ENCODE measurements around the gene CHODL. TPM values are rescaled to one million over a fixed set of nuclear protein-coding genes. Genes with fewer than 3 reads are reported as not detected.
A peak's percentile ranks its signal among the peaks of the same experiment; 100 is the strongest.

CHODL gene, protein sequence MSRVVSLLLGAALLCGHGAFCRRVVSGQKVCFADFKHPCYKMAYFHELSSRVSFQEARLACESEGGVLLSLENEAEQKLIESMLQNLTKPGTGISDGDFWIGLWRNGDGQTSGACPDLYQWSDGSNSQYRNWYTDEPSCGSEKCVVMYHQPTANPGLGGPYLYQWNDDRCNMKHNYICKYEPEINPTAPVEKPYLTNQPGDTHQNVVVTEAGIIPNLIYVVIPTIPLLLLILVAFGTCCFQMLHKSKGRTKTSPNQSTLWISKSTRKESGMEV
- 0.32 TPM for polyA plus RNA-seq (2013, experiment 1 of 2; ENCODE audit: insufficient read length)
- polyA plus RNA-seq (2013, experiment 2 of 2; ENCODE audit: insufficient read length): 0.40 TPM

DNA sequence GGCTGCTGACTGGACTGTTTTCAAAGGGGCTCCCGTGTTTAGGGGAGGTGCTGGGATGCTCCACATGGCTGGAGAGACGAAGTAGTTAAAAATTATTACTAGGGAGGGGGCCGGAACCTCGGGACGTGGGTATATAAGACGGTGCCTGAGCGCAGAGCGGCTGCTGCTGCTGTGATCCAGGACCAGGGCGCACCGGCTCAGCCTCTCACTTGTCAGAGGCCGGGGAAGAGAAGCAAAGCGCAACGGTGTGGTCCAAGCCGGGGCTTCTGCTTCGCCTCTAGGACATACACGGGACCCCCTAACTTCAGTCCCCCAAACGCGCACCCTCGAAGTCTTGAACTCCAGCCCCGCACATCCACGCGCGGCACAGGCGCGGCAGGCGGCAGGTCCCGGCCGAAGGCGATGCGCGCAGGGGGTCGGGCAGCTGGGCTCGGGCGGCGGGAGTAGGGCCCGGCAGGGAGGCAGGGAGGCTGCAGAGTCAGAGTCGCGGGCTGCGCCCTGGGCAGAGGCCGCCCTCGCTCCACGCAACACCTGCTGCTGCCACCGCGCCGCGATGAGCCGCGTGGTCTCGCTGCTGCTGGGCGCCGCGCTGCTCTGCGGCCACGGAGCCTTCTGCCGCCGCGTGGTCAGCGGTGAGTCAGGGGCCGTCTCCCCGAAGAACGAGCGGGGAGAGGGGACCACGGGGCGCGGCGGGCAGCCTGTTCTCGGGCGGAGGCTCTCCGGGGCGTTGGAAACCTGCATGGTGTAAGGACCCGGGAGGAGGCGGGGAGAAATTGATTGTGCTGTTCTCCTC, at the start of gene CHODL:
TSS of gene CHODL (plus strand) at position 163 of the 793 bp plus-strand sequence. CDS start at position 554, 391 bp downstream.
- DNase-seq: no peak

DNA sequence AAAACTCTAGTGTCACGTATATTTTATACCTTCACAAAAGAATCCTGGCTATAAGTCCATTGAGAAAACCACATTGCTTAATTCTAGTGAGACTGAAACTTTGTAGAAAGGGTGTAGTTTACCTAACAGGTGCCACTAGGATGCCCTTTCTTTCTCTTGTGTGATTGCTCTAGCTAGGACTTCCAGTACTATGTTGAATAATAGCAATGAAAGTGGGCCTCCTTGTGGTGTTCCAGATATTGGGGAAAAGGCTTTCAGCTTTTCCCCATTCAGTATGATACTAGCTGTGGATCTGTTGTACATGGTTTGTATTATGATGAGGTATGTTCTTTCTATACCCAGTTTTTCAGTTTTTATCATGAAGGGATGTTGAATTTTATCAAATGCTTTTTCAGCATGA, 39.7 kb upstream of the CHODL start:
- DNase-seq: no peak

DNA sequence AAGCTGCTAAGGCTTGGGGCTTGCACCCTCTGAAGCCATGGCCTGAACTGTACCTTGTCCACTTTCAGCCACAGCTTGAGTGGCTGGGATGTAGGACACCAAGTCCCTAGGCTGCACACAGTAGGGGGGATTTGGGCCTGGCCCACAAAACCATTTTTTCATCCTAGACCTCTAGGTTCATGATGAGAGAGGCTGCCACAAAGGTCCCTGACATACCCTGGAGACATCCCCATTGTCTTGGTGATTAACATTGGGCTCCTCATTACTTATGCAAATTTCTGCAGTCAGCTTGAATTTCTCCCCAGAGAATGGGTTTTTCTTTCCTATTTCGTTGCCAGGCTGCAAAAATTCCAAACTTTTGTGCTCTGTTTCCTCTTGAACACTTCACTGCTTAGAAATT, 26.3 kb upstream of the CHODL start:
- DNase-seq: no peak

DNA sequence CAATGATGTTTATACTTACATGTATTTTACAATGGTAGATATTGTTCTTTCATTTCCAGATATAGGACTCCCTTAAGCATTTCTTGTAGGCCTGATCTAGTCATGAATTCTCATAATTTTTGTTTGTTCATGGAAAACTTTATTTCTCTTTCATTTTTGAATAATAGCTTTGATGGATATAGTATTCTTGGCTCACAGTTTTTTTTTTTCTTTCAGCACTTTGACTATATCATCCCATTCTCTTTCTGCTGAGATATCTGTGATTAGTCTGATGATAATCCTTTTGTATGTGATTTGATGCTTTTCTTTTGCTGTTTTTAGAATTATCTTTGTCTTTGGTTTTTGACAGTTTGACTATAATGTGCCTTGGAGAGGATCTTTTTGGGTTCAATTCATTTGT, 24.1 kb upstream of the CHODL start:
- no peak for DNase-seq

DNA sequence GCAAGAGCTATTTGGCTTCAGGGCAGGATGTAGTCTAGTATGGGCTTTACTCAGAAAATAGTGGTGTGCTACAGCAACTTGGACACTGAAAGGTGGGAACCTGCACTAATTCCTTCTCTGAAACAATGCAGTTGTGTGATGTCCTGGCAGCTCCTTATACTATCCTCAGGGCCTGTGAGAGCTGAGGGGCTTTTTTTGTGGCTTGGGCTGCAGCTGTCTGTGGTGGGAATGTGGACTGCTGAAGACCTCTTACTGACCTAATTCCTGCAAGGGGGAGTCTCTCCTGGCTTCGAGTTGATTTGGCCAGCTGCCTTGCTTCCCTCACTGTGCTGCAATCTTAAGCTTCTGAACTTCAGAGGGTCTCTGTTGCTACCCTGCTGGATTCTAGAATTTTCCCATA, 22.3 kb upstream of the CHODL start:
- no peak for DNase-seq

DNA sequence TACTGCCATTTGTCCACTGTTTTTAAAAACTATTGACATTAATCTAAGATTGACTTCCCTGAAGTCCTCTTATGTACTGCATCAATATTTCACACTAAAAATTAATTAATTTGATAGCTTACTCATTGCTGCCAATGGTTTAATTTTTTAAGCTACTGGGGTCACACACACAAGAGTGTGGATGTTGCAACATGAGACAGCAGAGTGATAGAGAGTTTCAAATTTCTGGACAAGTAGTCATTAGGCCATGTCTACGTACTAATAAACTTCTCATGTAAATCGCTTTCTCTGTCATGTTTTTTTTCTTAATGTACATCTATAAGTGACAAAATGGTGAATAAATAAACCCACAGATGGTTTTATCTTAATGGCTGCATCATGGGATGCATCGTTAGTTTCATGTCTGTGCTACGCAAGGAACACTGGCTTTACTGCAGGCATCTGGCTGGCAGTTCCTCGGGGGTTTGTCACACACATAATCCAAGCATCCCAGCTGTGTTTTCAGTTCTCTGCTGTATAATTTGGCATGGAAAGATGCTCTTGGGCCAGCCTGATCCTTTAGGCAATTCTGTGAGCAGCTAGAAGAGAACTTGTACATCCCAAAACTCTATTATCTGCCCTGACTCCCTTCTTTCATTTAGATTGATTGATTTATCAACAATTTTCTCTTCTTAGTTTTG, 16.4 kb upstream of the CHODL start:
- no peak for DNase-seq

DNA sequence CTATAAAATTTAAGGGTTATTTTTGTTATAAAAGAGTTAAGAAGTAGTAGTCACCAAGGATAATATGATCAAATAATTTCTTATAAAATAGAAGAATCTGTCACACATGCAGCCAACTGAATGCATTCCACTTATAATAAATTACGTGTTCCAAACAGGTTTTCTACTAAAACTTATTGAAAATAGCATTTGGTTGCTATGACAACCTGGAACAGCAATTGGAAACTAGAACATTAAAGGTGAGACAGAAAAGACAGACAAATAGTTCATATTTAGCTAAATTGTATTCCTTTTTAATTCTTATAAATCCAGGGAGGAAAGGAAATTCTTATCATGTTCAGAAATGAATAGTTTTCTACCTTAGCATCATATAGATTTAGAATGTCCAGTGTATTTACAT, 9.1 kb upstream of the CHODL start:
- DNase-seq: no peak

DNA sequence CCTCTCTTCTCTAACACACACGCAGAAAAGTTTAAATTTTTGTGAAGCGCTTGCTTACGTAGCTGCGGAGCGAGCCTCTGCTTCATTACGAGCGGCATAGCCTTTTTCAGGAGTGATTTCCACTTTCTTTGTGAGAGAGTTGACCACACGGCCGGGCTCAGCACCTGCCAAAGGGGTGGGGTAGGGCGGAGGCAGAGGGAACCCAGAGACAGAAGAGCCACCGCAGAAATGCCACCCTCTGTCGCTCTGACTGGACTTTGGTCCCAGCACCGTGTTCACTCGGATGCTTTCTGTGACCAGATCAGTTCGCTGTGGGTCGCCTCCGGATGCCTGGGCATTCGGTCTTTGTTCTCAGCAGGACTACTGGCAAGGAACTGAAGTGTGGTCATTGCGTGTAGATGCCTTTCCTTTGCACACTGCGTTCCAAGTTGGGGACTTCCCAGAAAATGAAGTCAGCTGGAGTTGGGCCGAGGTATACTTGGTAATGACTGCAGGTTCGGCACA, 883 bp downstream of the CHODL start:
- no peak for DNase-seq

DNA sequence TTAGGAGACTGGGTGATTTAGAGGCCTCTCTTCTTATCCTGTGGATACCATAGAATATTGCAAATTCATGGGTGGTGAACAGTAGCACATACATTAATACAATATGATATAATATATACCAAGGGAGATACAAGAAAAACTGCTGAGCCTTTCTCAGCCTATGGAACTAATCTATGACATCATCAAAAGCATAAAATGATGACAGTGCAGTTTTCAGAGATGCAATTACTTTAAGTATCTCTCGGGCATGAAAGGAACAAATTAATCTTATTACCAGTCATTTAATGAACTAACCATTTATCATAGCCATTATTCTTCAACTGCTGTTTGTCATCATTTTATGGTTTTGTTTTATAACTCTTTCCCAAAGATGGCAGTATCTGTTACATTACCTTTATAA, 3.5 kb downstream of the CHODL start:
- DNase-seq: no peak

DNA sequence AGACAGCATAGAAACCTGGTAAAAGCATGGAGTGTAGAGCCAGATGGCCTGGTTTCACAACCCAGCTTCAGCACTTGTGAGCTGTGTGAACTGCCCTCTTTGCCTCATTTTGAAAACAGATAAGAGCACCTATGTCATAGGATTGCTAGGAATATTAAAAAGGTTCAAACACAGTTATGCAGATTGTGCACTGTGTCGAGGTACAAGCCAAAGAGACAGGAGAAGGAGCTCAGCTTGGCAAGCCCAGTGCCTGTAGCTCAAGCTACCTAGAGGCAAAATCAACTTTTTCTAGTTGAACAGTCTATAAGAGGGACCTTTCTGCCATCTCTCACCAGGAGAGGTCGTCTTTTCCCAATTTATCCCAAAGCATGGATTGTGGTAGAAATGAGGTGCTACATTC, 5.0 kb downstream of the CHODL start:
- no peak for DNase-seq

DNA sequence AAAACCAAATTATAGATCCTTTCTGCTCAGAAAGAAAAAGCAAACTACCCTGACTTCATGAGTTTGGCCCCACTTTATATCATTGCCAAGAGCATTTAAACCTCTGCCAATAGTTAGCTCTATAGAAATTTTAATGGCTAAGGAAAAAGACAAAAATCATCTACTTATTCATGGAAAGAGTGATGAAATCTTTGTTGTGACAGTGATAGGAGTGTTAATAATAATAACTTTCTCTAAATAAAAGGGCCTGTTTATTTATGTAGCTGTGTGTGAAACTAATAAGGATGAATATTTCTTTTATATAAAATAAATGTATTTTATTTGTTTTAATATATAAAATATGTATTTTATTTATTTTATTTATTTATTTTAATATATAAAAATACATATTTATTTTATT, 6.4 kb downstream of the CHODL start:
- DNase-seq: no peak

DNA sequence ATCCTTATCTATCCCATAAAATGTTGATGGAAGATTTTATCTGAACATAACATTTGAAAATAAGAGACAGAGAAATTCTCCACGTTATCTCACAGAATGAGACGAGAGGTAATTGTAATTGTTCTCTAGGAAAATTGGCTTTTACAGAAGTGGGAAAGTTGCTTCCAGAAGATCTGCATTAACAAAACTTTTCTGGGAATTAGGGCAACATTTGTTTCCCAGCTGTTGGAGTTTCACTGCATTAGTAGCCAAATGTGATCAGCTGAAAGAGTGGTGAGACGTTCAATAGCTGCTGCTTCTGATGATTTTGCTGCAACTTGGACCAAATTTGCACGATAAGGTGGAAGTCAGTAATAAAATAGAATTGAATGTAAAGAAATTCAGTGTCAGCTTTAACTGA, 7.6 kb downstream of the CHODL start:
- peak; percentile 24 for DNase-seq

DNA sequence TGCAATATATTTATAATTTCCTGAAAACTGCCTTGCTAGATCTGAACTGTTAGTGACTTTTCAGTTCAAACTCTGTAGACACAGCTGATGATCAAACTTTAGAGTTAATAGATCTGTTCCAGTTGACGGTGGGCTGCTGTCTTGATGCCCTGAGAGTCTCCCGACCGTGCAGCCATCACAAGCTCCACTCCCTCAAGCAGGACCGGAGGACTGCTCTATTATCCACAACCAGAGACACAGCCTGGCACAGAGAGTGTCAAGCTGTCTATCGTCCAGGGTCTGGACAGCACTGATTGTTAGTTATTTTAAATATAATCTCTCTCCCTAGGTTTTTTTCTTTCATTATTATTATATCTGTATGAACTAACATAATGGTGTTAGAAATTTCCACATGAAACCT, 8.0 kb downstream of the CHODL start:
- no peak for DNase-seq

DNA sequence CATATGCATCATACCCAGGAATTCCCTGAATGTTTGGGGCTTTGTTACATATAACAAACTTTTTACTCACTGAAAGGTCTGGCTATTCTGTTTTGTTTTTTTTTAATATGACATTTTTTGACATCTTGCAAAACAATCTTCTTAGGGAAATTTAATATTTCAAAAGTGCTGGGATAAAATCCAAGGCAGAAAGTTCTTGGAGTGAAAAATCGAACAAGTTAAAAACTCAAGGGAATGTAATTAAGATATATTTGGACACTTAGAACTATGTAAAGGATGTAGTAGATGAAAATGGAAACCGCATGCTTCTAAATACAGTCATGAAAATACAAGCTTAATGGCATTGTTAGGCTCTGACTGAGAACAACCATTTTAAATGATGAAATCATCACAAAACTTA, 8.6 kb downstream of the CHODL start:
- peak; percentile 74 for DNase-seq

DNA sequence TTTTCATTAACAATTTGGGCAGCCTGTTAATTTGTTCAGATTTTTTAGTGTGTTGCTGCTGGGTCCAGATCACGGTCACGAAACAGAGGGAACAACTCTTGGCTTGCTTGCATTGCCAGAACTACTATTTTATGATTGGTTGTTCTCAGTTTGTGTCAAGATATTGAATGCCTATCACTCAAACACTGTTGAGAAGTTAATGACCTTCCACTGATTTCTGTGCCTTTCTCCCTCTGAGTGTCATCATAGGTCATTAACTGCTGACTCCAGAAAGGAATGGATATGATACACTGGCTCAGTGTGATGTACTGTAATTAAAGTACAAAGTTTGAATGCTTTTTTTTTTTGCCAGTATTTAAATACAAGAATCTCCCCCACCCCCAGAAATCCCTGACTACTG, 9.2 kb downstream of the CHODL start:
- no peak for DNase-seq

DNA sequence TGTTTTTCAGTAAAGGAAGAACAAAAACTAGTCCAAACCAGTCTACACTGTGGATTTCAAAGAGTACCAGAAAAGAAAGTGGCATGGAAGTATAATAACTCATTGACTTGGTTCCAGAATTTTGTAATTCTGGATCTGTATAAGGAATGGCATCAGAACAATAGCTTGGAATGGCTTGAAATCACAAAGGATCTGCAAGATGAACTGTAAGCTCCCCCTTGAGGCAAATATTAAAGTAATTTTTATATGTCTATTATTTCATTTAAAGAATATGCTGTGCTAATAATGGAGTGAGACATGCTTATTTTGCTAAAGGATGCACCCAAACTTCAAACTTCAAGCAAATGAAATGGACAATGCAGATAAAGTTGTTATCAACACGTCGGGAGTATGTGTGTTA, 21.3 kb downstream of the CHODL start:
- no peak for DNase-seq

DNA sequence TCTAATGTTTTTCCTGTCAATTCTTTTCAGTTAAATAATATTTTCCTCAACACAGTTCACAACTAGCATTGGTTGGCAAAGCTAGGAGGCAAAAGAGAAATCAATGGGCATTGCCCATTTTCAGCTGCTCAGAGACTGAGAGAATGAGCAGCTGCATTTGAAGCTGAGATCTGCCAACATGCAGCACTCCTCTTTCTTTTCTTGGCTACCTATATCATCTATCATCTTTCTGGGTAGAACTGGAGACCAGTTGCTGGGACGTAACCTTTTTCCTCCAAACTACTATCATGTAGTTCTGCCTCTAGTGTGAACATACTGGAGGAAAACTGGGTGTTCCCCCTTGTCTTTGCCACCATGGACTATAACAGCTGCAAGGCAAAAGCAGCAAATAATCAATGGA, 22.9 kb downstream of the CHODL start:
- DNase-seq: no peak

DNA sequence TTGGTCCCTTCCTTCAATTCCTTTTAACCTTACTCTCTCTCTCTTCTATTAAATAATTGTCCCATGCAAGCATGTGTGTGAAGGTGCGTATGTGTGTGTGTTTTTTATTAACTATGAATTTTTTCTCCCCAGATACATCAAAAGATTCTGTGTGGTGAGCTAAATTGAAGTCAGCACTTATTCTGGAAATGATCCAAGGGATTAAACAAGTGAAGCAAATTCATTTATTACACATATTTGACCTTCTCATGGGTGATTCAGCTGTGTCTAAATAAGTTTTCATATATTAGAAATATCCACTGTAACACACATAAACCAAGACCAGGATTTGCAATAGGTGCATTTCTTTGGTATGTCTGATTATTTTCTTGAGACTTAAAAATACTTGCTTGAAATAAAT, 24.3 kb downstream of the CHODL start:
- no peak for DNase-seq

DNA sequence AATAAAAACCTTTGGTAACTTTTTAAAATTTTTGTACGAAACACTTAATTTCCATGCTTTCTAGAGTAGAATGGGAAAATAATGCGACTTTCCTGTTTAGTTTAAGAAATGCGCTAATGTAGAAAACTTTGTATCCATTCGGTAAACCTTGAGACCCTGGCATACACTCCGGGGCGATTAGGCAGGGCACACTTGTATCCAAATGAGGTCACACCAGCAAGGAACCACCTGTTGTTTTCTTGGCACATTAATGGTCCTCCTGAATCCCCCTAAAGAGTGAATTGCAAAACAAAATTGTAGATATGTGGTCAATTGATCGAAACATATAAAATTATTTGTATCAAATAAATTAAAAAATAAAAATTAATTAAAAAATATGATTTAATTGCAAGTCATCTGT, 25.2 kb downstream of the CHODL start:
- no peak for DNase-seq

DNA sequence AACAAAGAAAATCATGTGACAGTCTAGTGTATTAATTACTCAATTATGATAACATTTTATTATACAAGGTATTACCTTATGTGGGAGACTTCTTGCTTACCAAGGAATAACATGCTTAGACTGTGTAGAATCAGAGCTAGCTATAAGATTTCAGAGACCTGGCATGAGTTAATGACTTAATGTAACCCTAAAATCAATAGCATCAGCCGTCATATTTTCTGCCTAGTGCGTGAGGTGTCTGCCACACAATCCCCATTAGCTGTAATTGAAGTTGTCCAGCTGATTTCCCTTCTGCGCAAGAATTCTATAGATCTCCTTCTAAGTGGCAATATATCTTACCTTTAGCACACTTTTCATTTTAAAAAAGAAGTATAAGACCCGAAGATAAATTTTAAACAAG, 28.8 kb downstream of the CHODL start:
- no peak for DNase-seq

DNA sequence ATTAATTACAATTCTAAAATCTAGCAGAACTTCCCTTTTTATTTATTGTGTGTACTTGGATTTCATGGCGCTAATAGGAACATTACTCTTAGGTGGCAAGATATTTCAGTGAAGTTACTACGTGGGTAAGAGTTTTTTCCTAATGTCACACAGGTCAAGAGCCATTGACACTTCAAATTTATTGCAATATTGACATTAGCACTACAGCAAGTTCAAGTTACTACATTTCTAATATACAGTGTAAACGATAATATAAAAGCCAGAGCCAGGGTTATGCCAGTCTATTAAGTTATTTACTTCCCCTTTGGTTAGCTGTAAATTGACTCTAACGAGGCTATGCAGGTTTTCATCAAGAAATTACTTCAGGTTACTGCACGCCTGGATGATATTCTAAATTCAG, 29.7 kb downstream of the CHODL start:
- DNase-seq: no peak

DNA sequence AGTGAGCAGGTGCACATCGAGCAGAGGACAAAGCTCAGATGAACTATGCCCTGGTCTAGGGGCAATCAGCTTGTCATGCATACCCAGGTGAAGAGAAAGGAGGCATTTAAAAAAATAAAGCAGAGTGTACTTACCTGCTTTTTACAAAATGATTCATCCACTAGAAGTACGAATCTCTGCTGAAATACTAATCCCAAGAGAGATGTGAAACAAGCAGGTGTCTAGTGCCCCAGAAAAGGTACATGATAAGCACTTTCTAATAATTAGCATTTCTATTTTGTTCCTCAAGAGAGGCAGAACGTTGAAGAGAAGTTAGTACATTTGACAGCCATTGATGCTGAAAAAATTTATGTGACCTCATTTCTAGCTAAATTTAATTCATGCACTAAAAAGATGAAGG, 31.1 kb downstream of the CHODL start:
- no peak for DNase-seq

DNA sequence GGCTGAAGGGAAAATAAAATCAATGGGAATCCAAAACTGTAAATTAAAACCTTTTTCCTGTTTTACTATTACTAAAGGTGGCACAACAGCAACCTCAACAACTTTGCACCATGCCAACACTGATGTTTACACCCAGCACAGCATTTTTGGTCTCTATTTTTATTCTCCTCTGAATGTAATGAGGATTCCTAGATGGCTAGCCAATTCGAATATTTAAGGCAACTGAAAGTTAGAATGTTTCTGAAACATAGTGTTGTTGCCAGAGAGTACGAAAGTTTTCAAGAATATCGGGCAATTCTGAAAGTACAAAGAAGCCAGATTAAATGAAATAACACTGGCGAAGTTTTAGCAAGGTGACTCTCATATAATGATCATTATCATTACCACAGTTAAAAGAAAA, 40.7 kb downstream of the CHODL start:
- DNase-seq: no peak

DNA sequence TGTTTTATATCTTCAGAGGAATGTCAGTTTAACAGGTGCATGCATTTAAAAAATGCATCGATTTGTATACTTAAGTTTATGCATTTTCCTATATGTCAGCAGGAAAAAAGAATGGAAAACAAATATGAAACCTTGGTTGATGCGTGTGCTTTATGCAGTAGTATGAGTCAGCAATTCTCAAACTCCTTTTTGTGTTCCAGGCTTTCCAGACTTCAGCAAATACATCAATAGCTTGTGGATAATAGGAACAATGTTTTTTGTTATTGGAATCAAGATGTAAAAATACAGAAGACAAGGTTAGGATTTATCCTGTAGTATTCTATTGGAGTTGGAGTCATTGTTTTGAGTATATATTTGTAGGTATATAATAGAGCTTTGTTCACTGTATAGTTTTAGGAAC, 45.2 kb downstream of the CHODL start:
- no peak for DNase-seq
